Suppressor macrophage treated with lipopolysaccharide for 4 hours (primary cell): Measurements from ENCODE around the gene ALKBH4.
"Not testable (repeated sequence)": the region's sequence is repeated elsewhere in the genome, so short reads cannot be mapped to it uniquely, and the experiment has no call there.

ENCODE experiments used
- DNase-seq: peaks from one replicate; pipeline ENCODE4 v3.0.0-alpha.2; 2020

ALKBH4 gene

GRCh38 chr7:102454932-102455331 is 9.7 kb downstream of the ALKBH4 start:
- not testable (repeated sequence) for DNase-seq

GRCh38 chr7:102454468-102454867 is 10.2 kb downstream of the ALKBH4 start:
- DNase-seq: peak; percentile 40

GRCh38 chr7:102453319-102453718 is 11.3 kb downstream of the ALKBH4 start:
- DNase-seq: no peak

- DNase-seq: no peak
Observed at GRCh38 chr7:102452451-102452850, 12.2 kb downstream of the ALKBH4 start.

- DNase-seq: no peak
Observed at GRCh38 chr7:102451371-102452054, 13.2 kb downstream of the ALKBH4 start.

- peak; percentile 30 for DNase-seq
Observed at GRCh38 chr7:102450242-102450641, 14.4 kb downstream of the ALKBH4 start.

GRCh38 chr7:102449136-102449535 is 15.5 kb downstream of the ALKBH4 start:
- DNase-seq: no peak

- no peak for DNase-seq
Observed at GRCh38 chr7:102447311-102447710, 17.4 kb downstream of the ALKBH4 start.

GRCh38 chr7:102446387-102447156 is 18.1 kb downstream of the ALKBH4 start:
- no peak for DNase-seq

- DNase-seq: no peak
Observed at GRCh38 chr7:102445674-102446071, 19.0 kb downstream of the ALKBH4 start.

GRCh38 chr7:102444961-102445673 is 19.5 kb downstream of the ALKBH4 start:
- DNase-seq: no peak

- no peak for DNase-seq
Observed at GRCh38 chr7:102439963-102440795, 24.5 kb downstream of the ALKBH4 start.

- no peak for DNase-seq
Observed at GRCh38 chr7:102436118-102436517, 28.5 kb downstream of the ALKBH4 start.

- no peak for DNase-seq
Observed at GRCh38 chr7:102434039-102434486, 30.6 kb downstream of the ALKBH4 start.

- DNase-seq: peak; percentile 86
Observed at GRCh38 chr7:102433219-102434038, 31.2 kb downstream of the ALKBH4 start, which contains the start of gene ORAI2. ORAI2 (plus strand) TSS chr7:102433575; CDS start chr7:102438957, 5,382 bp downstream.

- no peak for DNase-seq
Observed at GRCh38 chr7:102432442-102433218, 32.0 kb downstream of the ALKBH4 start.

- peak; percentile 50 for DNase-seq
Observed at GRCh38 chr7:102431617-102432298, 32.9 kb downstream of the ALKBH4 start.

- DNase-seq: peak; percentile 13
Observed at GRCh38 chr7:102429141-102429899, 35.3 kb downstream of the ALKBH4 start.

- DNase-seq: peak; percentile 67
Observed at GRCh38 chr7:102427019-102427405, 37.7 kb downstream of the ALKBH4 start.
